DOHH2 (cell line): ENCODE data around the gene PLPP3.

ENCODE experiments used
- EZH2phosphoT487 ChIP-seq: fragments of 200-600 bp; sonication (generic); IDR thresholded peaks from 2 replicates; pipeline ENCODE4 v1.6.1; 2017; ENCODE audit warnings: borderline replicate concordance, mild to moderate bottlenecking, antibody characterized with exemption, low read length, moderate library complexity, mixed read lengths
- TF ChIP-seq, protein P1 (sequence below): fragments of 200-600 bp; sonication (generic); IDR thresholded peaks from one replicate; pipeline ENCODE4 v1.5.1; 2014; ENCODE audit warnings: antibody characterized with exemption, mild to moderate bottlenecking, low read depth, low read length; ENCODE audit not compliant: poor library complexity, severe bottlenecking

- TF ChIP-seq, protein P1, sequence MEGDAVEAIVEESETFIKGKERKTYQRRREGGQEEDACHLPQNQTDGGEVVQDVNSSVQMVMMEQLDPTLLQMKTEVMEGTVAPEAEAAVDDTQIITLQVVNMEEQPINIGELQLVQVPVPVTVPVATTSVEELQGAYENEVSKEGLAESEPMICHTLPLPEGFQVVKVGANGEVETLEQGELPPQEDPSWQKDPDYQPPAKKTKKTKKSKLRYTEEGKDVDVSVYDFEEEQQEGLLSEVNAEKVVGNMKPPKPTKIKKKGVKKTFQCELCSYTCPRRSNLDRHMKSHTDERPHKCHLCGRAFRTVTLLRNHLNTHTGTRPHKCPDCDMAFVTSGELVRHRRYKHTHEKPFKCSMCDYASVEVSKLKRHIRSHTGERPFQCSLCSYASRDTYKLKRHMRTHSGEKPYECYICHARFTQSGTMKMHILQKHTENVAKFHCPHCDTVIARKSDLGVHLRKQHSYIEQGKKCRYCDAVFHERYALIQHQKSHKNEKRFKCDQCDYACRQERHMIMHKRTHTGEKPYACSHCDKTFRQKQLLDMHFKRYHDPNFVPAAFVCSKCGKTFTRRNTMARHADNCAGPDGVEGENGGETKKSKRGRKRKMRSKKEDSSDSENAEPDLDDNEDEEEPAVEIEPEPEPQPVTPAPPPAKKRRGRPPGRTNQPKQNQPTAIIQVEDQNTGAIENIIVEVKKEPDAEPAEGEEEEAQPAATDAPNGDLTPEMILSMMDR, result no peak
- no peak for TF ChIP-seq EZH2phosphoT487
These were observed 129.2 kb downstream of the PLPP3 start for GRCh38 chr1:56450004-56450666.
